HG03045 (cell line): ENCODE results near the gene CLMN.

ENCODE experiments used
- ATAC-seq: cut with Tn5 transposase; IDR thresholded peaks from one replicate; pipeline ENCODE4 v1.9.1; 2021; ENCODE audit warnings: mild to moderate bottlenecking, moderate library complexity; ENCODE audit not compliant: unreplicated experiment

The CLMN gene

GRCh38 chr14:95341564-95341963, 21.9 kb upstream of the CLMN start:
- ATAC-seq, result no peak

GRCh38 chr14:95341115-95341514, 21.4 kb upstream of the CLMN start:
- ATAC-seq, result no peak

GRCh38 chr14:95340201-95340697, 20.5 kb upstream of the CLMN start:
- ATAC-seq, result no peak

- ATAC-seq, result no peak
Observed at GRCh38 chr14:95339301-95339865, 19.7 kb upstream of the CLMN start.

GRCh38 chr14:95338436-95338835, 18.7 kb upstream of the CLMN start:
- ATAC-seq, result no peak

GRCh38 chr14:95337041-95337595, 17.4 kb upstream of the CLMN start:
- no peak for ATAC-seq

GRCh38 chr14:95336192-95336760, 16.6 kb upstream of the CLMN start:
- no peak for ATAC-seq

GRCh38 chr14:95335071-95335470, 15.4 kb upstream of the CLMN start:
- ATAC-seq, result no peak

- ATAC-seq, result no peak
Observed at GRCh38 chr14:95334044-95334443, 14.3 kb upstream of the CLMN start.

- no peak for ATAC-seq
Observed at GRCh38 chr14:95332641-95333040, 12.9 kb upstream of the CLMN start.

- no peak for ATAC-seq
Observed at GRCh38 chr14:95331708-95332408, 12.2 kb upstream of the CLMN start.

GRCh38 chr14:95330591-95331370, 11.1 kb upstream of the CLMN start:
- no peak for ATAC-seq

GRCh38 chr14:95329941-95330340, 10.2 kb upstream of the CLMN start:
- no peak for ATAC-seq

- ATAC-seq, result no peak
Observed at GRCh38 chr14:95328729-95329503, 9.2 kb upstream of the CLMN start.

- peak; percentile 96 for ATAC-seq
Observed at GRCh38 chr14:95327558-95328374, 8.1 kb upstream of the CLMN start.

- ATAC-seq, result no peak
Observed at GRCh38 chr14:95326987-95327386, 7.3 kb upstream of the CLMN start.

GRCh38 chr14:95323917-95324316, 4.2 kb upstream of the CLMN start:
- no peak for ATAC-seq

GRCh38 chr14:95323361-95323760, 3.7 kb upstream of the CLMN start:
- ATAC-seq, result no peak

GRCh38 chr14:95322651-95323050, 2.9 kb upstream of the CLMN start:
- ATAC-seq, result no peak
